Activated naive CD4-positive, alpha-beta T cell treated with anti-CD3 and anti-CD28 coated beads, Interleukin-2, amount 50 U/mL, for 72 hours (primary cell): Measurements from ENCODE around the gene KRTAP4-7. TPM values are rescaled to one million over a fixed set of nuclear protein-coding genes. Genes with fewer than 3 reads are reported as not detected.
"Not testable (repeated sequence)": the region's sequence is repeated elsewhere in the genome, so short reads cannot be mapped to it uniquely, and the experiment has no call there.

Experiments used
- ATAC-seq, 2 donors: fragments of 150-1000 bp; cut with Tn5 transposase; 2 replicates each; pipeline ENCODE4 v1.10.0; 2021; ENCODE audit warnings: mild to moderate bottlenecking in 2 of 2, moderate library complexity in 2 of 2
- DNase-seq, 2 donors: peaks; one replicate each; pipeline ENCODE4 v3.0.0; 2021 to 2022; ENCODE audit warnings: low spot score in 2 of 2
- H3K27ac Mint-ChIP-seq, 2 donors: one replicate each; pipeline ENCODE4 v1.8.0; 2022; ENCODE audit warnings: mild to moderate bottlenecking in 2 of 2, mixed read lengths in 2 of 2
- H3K36me3 Mint-ChIP-seq, 2 donors: one replicate each; pipeline ENCODE4 v1.8.0; 2022; ENCODE audit warnings: mixed read lengths in 2 of 2
- H3K9me3 Mint-ChIP-seq, 2 donors: one replicate each; pipeline ENCODE4 v1.8.0; 2022; ENCODE audit warnings: mixed read lengths in 2 of 2
- total RNA-seq, 2 donors: library from RNA; stranded (reverse); gene quantifications; one replicate each; pipeline ENCODE4 v1.2.3, GENCODE V29; 2022

Gene KRTAP4-7
- total RNA-seq, 2 donors from 2014 or later: not detected

GRCh38 chr17:41123292-41123990 lies 39.5 kb downstream of the KRTAP4-7 start:
- DNase-seq, H3K36me3 Mint-ChIP-seq, ATAC-seq: not testable (repeated sequence)
- H3K27ac Mint-ChIP-seq: peak overlapping the region; percentile 41 to 73
- H3K9me3 Mint-ChIP-seq: peaks cover 10 to 15% of the 10 kb centered on the region in 2 donors

DNA sequence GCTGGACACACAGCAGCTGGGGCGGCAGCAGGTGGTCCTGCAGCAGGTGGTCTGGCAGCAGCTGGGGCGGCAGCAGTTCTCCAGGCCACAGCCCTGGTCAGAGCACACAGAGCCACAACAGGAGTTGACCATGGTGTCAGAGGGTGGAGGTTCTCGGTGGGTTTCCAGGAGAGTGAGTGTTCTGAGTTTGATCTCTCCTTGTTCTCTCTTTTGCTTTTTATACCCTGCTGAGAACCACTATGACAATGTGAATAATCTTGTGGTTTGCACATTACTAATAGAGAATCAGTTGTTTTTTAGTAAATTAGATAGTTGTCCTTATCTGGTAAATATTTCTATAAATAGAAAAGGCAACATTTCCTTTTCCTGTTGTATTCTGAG lies 40.0 kb downstream of the KRTAP4-7 start, which contains the start of gene KRTAP4-12:
KRTAP4-12 (minus strand) TSS at position 192 of the 381 bp plus-strand sequence; CDS start at position 132, 60 bp downstream.
- Mint-ChIP-seq H3K9me3 (peaks cover 10 to 18% of the 10 kb centered on the region in 2 donors), H3K27ac (peak within 1 kb of the TSS; percentile 41 to 73)
- H3K36me3 Mint-ChIP-seq, DNase-seq, ATAC-seq: not testable (repeated sequence)

GRCh38 chr17:41125064-41125463 lies 41.1 kb downstream of the KRTAP4-7 start:
- Mint-ChIP-seq H3K27ac (no peak overlapping the region), H3K9me3 (peaks cover 10 to 20% of the 10 kb centered on the region in 2 donors), H3K36me3 (peaks cover 0 to 9% of the 10 kb centered on the region in 2 donors)
- DNase-seq (no peak), ATAC-seq (no peak)

GRCh38 chr17:41126412-41126811 lies 42.5 kb downstream of the KRTAP4-7 start:
- DNase-seq: no peak
- H3K27ac Mint-ChIP-seq: no peak overlapping the region
- peaks cover 6 to 16% of the 10 kb centered on the region in 2 donors for H3K9me3 Mint-ChIP-seq

GRCh38 chr17:41127371-41127770 lies 43.4 kb downstream of the KRTAP4-7 start:
- H3K9me3 Mint-ChIP-seq: peaks cover 1 to 16% of the 10 kb centered on the region in 2 donors
- no peak overlapping the region for H3K27ac Mint-ChIP-seq
- no peak for ATAC-seq
- DNase-seq: no peak
- H3K36me3 Mint-ChIP-seq: peaks cover 0 to under 1% of the 10 kb centered on the region in 2 donors

More at GRCh38 chr17:41126412-41126811, 42.5 kb downstream of the KRTAP4-7 start:
- peaks cover 0 to 4% of the 10 kb centered on the region in 2 donors for H3K36me3 Mint-ChIP-seq
- no peak for ATAC-seq

DNA sequence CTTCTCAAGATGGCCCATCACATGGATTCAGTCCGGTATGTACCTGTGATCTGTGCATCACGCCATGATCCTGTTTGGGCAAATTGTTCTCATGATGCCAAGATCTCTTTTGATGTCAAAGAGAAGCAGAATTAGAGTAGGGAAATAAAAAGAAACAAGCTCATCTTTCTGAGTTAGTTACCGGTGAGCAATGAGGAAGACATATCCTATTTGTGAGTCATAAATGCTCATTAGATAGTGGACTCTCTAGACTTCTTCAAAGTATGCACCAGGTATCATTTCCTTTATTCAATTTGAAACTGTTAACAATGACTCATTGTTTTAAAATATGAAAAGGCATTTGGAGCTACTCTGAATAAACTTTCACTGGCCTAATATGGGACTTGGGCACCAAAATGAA lies 48.0 kb downstream of the KRTAP4-7 start:
- H3K9me3 Mint-ChIP-seq: peaks cover 0 to 8% of the 10 kb centered on the region in 2 donors
- no peaks in the 10 kb centered on the region for H3K36me3 Mint-ChIP-seq
- H3K27ac Mint-ChIP-seq: peak overlapping the region in 1 of 2 donors; percentile 17
- ATAC-seq: peak in 1 of 2 donors; percentile 40
- no peak for DNase-seq

GRCh38 chr17:41133880-41134735 lies 50.2 kb downstream of the KRTAP4-7 start:
- peaks cover 4 to 13% of the 10 kb centered on the region in 2 donors for H3K9me3 Mint-ChIP-seq
- DNase-seq (no peak), ATAC-seq (peak in 1 of 2 donors; percentile 20)
- H3K27ac Mint-ChIP-seq: no peak overlapping the region
- no peaks in the 10 kb centered on the region for H3K36me3 Mint-ChIP-seq

Other genes starting within 250 kb of the KRTAP4-7 start
- gene KRT12, start 216.9 kb upstream of the KRTAP4-7 start, total RNA-seq: not detected
- not detected for gene KRT20, start 198.9 kb upstream of the KRTAP4-7 start, total RNA-seq
- not detected for gene KRT23, start 146.5 kb upstream of the KRTAP4-7 start, total RNA-seq
- gene KRT39, start 117.2 kb upstream of the KRTAP4-7 start, total RNA-seq: not detected
- gene KRT40, start 99.8 kb upstream of the KRTAP4-7 start, total RNA-seq: not detected
- gene KRTAP3-3, start 90.0 kb upstream of the KRTAP4-7 start, total RNA-seq: not detected
- gene KRTAP3-2, start 84.2 kb upstream of the KRTAP4-7 start, total RNA-seq: not detected
- gene KRTAP3-1, start 75.0 kb upstream of the KRTAP4-7 start, total RNA-seq: not detected
- not detected for gene KRTAP1-5, start 56.9 kb upstream of the KRTAP4-7 start, total RNA-seq
- not detected for gene KRTAP1-4, start 54.0 kb upstream of the KRTAP4-7 start, total RNA-seq
- gene KRTAP1-3, start 49.3 kb upstream of the KRTAP4-7 start, total RNA-seq: not detected
- gene KRTAP1-1, start 42.7 kb upstream of the KRTAP4-7 start, total RNA-seq: not detected
- not detected for gene KRTAP2-1, start 36.8 kb upstream of the KRTAP4-7 start, total RNA-seq
- gene KRTAP2-2, start 28.9 kb upstream of the KRTAP4-7 start, total RNA-seq: not detected
- not detected for gene KRTAP2-3, start 24.0 kb upstream of the KRTAP4-7 start, total RNA-seq
- not detected for gene KRTAP2-4, start 18.3 kb upstream of the KRTAP4-7 start, total RNA-seq
- not detected for gene KRTAP4-8, start 14.0 kb downstream of the KRTAP4-7 start, total RNA-seq
- gene KRTAP4-16, start 18.1 kb downstream of the KRTAP4-7 start, total RNA-seq: not detected
- gene KRTAP4-9, start 21.2 kb downstream of the KRTAP4-7 start, total RNA-seq: not detected
- gene KRTAP4-11, start 34.2 kb downstream of the KRTAP4-7 start, total RNA-seq: not detected
- not detected for gene KRTAP4-12, start 40.0 kb downstream of the KRTAP4-7 start, total RNA-seq
- gene KRTAP4-6, start 56.4 kb downstream of the KRTAP4-7 start, total RNA-seq: not detected
- not detected for gene KRTAP4-5, start 65.7 kb downstream of the KRTAP4-7 start, total RNA-seq
- gene KRTAP4-4, start 76.6 kb downstream of the KRTAP4-7 start, total RNA-seq: not detected
- gene KRTAP4-3, start 84.1 kb downstream of the KRTAP4-7 start, total RNA-seq: not detected
- not detected for gene KRTAP4-2, start 94.1 kb downstream of the KRTAP4-7 start, total RNA-seq
- gene KRTAP4-1, start 100.8 kb downstream of the KRTAP4-7 start, total RNA-seq: not detected
- gene KRTAP9-1, start 105.7 kb downstream of the KRTAP4-7 start, total RNA-seq: not detected
- gene KRTAP9-2, start 142.5 kb downstream of the KRTAP4-7 start, total RNA-seq: not detected
- not detected for gene KRTAP9-3, start 148.3 kb downstream of the KRTAP4-7 start, total RNA-seq
- not detected for gene KRTAP9-8, start 153.8 kb downstream of the KRTAP4-7 start, total RNA-seq
- not detected for gene KRTAP9-4, start 165.5 kb downstream of the KRTAP4-7 start, total RNA-seq
- gene KRTAP9-9, start 171.2 kb downstream of the KRTAP4-7 start, total RNA-seq: not detected
- not detected for gene KRTAP9-6, start 181.2 kb downstream of the KRTAP4-7 start, total RNA-seq
- not detected for gene KRTAP9-7, start 191.5 kb downstream of the KRTAP4-7 start, total RNA-seq
- not detected for gene KRTAP29-1, start 218.7 kb downstream of the KRTAP4-7 start, total RNA-seq
- not detected for gene KRTAP16-1, start 225.2 kb downstream of the KRTAP4-7 start, total RNA-seq
- gene KRTAP17-1, start 231.6 kb downstream of the KRTAP4-7 start, total RNA-seq: not detected